ENCODE results near the gene C18orf32.
"Not testable (repeated sequence)": the region's sequence is repeated elsewhere in the genome, so short reads cannot be mapped to it uniquely, and the experiment has no call there.

Gene C18orf32

GRCh38 chr18:49467019-49467563 lies 19.9 kb downstream of the C18orf32 start:
- no peak for DNase-seq

GRCh38 chr18:49464718-49465598 lies 22.1 kb downstream of the C18orf32 start:
- no peak for DNase-seq

GRCh38 chr18:49461602-49461977 lies 25.4 kb downstream of the C18orf32 start:
- no peak for DNase-seq

- no peak for DNase-seq
Measured at GRCh38 chr18:49460976-49461601, 25.9 kb downstream of the C18orf32 start.

GRCh38 chr18:49459404-49460171 lies 27.4 kb downstream of the C18orf32 start:
- DNase-seq: peak; percentile 67

- no peak for DNase-seq
Measured at GRCh38 chr18:49457616-49458015, 29.4 kb downstream of the C18orf32 start.

DNA sequence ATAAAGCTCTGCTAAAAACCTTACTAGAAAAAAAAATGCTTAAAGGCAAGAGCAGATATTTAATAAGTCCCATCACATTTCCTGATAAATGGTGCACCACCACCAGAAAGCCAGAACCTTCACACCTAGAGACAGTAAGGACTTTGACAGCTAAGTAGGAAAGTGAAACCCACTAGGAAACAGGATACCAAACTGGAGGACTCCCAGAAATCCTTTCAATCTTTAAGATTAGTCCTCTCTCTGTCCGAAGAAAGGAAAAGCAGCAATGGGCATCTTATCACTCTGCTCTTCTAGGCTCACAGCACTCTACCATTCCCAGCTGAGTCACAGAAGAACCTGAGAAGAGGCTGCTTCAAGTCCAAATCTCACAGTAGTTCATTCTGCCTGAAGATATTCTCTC lies 30.2 kb downstream of the C18orf32 start:
- DNase-seq: no peak

DNA sequence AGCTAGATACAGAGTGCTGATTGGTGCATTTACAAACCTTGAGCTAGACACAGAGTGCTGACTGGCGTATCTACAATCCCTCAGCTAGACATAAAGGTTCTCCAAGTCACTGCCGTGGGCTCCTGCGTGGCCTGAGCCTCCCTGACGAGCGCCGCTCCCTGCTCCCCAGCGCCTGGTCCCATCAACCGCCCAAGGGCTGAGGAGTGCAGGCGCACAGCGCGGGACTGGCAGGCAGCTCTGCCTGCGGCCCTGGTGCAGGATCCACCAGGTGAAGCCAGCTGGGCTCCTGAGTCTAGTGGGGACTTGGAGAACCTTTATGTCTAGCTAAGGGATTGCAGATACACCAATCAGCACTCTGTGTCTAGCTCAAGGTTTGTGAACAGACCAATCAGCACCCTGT lies 34.5 kb downstream of the C18orf32 start:
- DNase-seq: not testable (repeated sequence)

DNA sequence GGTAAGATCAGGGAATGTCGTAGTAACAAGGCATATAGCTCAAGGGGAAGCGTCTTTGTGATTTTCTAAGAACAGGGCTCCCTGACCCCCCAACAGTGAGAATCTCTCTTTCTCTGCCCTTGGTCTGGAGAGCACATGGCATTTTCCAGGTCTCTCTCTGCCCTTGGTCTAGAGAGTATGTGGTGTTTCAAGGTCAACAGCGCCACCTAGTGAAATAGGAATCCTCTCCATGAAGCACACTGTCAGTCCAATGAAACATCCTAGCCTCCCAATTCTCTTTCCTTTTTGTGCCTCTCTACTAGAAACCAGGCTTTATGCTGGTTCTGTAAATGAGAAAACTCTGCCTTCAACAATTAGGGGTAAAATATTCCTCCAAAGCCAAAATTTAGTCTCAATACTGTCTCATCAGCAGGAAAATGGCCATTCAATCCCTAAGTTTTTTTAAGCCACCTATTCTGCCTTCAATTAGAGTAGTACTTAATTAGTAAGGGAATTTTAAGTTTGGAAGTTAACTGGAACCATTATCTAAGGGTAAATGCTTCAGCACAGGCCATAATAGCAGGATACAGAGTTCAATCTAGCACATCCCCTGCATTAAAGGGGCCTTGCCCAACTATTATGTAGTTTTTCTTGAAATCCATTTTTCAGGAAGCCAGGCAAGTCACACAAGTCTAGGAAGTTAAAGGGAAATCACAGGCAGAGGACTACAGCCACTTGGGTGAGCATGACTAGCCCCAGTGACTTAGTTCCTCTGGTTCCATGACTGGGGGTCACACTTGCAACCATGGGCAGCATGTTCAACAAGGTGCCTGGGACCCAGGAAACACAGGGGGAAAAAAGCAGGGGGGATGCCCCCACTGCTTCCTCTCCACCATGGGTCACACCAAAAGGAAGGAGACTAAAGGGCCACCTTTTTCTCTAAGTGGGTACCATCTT lies 39.0 kb downstream of the C18orf32 start:
- DNase-seq: no peak

DNA sequence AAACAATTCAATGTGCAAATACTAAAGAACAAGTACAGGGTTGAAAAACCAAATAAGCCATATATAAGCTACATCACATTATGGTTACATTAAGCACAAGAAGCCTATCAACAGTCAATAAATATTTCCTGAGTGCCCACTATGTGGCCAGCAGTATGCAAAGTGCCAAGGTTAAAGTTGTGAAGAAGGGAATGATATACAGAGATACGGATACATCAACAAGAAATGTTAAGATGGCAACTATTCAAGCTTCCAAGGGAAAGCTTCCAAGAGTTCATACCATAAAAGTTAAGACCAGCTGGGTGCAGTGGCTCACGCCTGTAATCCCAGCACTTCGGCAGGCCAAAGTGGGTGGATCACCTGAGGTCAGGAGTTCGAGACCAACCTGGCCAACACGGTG lies 40.6 kb downstream of the C18orf32 start:
- DNase-seq: no peak

DNA sequence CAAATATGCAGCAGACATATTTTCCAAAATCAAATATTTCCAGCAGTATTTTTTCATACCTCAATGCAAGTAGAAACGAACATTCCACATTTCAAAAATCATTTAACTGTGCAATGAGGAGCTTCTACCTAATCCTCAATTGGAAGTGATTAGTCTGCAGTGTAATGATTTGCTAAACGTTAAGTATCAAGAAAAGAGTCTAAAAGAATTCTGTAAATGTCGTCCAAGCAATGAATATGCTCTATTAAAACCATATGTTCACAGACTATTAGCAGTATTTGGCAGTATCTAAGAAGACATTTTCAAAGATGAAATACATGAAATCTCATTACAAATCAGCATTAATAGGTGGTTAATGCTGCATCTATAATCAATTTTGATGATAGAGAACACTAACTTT lies 42.5 kb downstream of the C18orf32 start:
- no peak for DNase-seq

GRCh38 chr18:49443837-49444236 lies 43.2 kb downstream of the C18orf32 start:
- DNase-seq: no peak

- DNase-seq: no peak
Measured at GRCh38 chr18:49441338-49441938, 45.6 kb downstream of the C18orf32 start.

GRCh38 chr18:49435170-49435569 lies 51.9 kb downstream of the C18orf32 start:
- no peak for DNase-seq

DNA sequence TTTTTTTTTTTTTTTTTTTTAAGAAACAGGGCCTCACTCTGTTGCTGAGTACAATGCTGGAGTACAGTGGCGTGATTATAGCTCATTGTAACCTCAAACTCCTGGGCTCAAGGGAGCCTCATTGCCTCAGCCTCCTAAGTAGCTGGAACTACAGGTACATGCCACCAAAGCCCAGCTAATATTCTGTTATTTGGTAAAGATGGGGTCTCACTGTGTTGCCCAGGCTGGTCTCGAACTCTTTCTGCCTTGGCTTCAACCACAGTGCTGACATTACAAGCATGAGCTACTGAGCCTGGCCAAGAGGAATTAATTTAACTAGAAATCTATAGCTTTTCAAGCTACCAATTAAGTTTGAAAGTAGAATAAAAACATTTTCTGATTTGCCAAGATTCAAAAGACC lies 54.4 kb downstream of the C18orf32 start:
- DNase-seq: no peak

DNA sequence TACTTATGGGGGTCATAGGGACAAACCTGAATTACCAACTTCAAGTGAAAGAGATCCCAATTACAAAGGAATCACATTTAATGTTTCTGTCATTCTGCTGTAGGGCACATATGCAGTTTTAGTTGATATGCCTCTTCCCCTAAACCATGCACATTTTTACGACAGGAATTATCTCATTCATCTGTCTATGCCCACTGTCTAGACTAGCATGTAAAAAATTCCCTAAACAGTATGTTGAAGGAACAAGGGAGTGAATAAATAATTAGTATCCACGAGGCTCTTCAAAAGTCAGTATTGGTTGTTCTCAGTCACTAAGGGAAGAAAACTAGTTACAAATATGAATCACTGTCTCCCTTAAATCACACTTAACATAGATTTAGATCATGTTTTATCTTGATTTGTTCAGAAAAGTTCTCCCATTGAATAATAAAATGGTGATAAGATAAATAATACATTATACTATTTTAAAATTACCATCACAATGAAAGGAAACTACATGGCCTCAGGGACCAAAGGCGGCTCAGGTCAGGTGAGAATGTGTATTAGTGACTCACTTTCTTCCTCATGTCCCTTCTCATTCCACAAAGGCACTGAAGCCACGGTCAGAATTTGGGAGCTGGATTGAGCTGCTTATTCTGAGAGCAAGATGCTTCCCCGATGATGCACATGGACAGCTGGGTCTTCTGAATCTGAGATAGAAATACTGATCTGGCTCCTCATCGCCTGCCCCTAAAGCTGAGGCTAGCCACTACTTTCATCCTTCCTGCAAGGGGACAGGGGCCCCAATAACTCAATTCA lies 55.7 kb downstream of the C18orf32 start:
- DNase-seq: no peak
